ENCODE results near the gene GPR21.

The GPR21 gene

DNA sequence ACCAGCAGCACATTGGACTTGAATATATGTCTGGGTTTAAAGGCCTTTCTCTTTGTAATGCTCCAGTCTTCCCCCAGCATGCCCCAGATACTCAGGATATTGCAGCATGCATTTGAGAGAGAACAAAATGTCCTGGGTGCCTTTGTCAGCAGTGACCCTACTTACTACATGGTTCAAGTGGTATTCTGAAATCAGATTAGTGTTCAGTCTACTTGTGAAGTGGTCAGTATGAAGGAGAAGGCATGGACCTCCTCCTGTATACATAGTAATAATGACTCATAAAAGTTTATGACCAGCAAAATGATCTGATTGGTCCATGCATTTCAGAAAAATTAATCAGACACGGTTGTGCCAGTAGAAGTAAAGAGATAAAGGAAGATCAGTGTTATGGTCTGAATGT, 25.4 kb downstream of the GPR21 start:
- H3K9me2 ChIP-seq (replicated peaks; ENCODE audit: insufficient read depth, low read length) = no peaks in the 10 kb centered on the region
- H3K27ac ChIP-seq (ENCODE audit: low read depth, low read length) = no peak overlapping the region
- no peak overlapping the region for H2AFZ ChIP-seq (ENCODE audit: low read depth, low read length, severe bottlenecking)
- no peaks in the 10 kb centered on the region for H3K9me3 ChIP-seq (ENCODE audit: insufficient read depth, low read length)
- TF ChIP-seq EZH2phosphoT487 (conservative IDR thresholded peaks at IDR 0.05; ENCODE audit: low read length) = no peak
- TF ChIP-seq, protein P1, sequence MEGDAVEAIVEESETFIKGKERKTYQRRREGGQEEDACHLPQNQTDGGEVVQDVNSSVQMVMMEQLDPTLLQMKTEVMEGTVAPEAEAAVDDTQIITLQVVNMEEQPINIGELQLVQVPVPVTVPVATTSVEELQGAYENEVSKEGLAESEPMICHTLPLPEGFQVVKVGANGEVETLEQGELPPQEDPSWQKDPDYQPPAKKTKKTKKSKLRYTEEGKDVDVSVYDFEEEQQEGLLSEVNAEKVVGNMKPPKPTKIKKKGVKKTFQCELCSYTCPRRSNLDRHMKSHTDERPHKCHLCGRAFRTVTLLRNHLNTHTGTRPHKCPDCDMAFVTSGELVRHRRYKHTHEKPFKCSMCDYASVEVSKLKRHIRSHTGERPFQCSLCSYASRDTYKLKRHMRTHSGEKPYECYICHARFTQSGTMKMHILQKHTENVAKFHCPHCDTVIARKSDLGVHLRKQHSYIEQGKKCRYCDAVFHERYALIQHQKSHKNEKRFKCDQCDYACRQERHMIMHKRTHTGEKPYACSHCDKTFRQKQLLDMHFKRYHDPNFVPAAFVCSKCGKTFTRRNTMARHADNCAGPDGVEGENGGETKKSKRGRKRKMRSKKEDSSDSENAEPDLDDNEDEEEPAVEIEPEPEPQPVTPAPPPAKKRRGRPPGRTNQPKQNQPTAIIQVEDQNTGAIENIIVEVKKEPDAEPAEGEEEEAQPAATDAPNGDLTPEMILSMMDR (IDR thresholded peaks at IDR 0.05; ENCODE audit: insufficient read depth, low read length, poor library complexity, severe bottlenecking) = no peak
- no peaks in the 10 kb centered on the region for H3K27me3 ChIP-seq (ENCODE audit: low read length)
- no peaks in the 10 kb centered on the region for H4K20me1 ChIP-seq (ENCODE audit: low read depth, low read length)
- H3K36me3 ChIP-seq (ENCODE audit: low read length) = 0 out of 2 replicates have a peak, but pooled peaks cover 3% of the 10 kb centered on the region
- H3K4me2 ChIP-seq (ENCODE audit: low read depth, low read length, poor library complexity, severe bottlenecking) = no peak overlapping the region
- no peak overlapping the region for H3K9ac ChIP-seq (ENCODE audit: low read length)
- H3K79me2 ChIP-seq (ENCODE audit: insufficient read depth, low read length) = no peaks in the 10 kb centered on the region
- no peak overlapping the region for H3K4me3 ChIP-seq (ENCODE audit: insufficient read depth, low read length, poor library complexity, severe bottlenecking)
- no peaks in the 10 kb centered on the region for H3F3A ChIP-seq (ENCODE audit: insufficient read depth)

DNA sequence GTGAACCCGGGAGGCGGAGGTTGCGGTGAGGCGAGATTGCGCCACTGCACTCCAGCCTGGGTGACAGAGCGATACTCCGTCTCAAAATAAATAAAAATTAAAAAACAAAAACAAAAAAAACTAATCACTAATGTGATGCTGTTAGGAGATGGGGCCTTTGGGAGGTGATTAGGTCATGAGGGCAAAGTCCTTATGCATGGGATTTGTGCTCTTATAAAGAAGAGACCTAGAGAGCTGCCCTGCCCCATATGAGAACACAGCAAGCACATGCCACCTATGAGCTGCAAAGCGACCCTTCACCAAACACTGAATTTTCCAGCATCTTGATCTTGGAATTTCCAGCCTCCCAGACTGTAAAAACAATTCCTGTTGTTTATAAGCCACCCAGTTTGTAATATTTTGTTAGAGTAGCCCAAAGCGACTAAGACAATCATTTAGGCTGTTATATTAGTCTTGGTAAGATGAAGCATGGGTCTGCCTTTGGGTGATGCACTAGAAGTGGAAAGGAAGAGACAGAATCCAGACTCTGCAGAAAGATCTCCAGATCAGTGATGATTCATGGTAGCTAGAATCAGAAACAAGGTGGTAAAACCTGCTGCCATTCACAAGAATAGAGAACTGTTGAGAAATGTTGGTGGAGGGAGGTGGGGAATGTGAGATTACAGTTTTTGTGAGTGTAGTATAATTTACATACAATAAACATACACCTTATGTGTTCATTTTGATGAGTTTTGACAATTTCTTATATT, 26.2 kb downstream of the GPR21 start:
- no peak overlapping the region for H3K27ac ChIP-seq (ENCODE audit: low read depth, low read length)

DNA sequence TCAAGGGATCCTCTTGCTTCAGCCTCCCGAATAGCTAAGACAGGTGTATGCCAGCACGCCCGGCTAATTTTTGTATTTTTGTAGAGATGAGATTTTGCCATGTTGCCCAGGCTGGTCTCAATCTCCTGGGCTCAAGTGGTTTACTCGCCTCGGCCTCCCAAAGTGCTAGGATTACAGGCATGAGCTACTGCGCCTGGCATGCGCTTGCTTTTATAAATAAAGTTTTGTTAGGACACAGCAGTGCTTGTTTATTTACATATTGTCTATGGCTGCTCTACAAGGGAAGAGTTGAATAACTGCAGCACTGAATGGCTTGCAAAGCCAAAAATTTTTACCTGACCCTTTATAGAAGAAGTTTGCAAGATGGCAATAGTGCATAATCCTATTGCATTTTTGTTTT, 27.7 kb downstream of the GPR21 start:
- Histone ChIP-seq H4K20me1 (ENCODE audit: low read depth, low read length) (no peaks in the 10 kb centered on the region), H3K9ac (ENCODE audit: low read length) (no peak overlapping the region), H3K27ac (ENCODE audit: low read depth, low read length) (no peak overlapping the region), H2AFZ (ENCODE audit: low read depth, low read length, severe bottlenecking) (no peak overlapping the region), H3K27me3 (ENCODE audit: low read length) (no peaks in the 10 kb centered on the region), H3K4me2 (ENCODE audit: low read depth, low read length, poor library complexity, severe bottlenecking) (no peak overlapping the region), H3K4me3 (ENCODE audit: insufficient read depth, low read length, poor library complexity, severe bottlenecking) (no peak overlapping the region), H3F3A (ENCODE audit: insufficient read depth) (no peaks in the 10 kb centered on the region), H3K79me2 (ENCODE audit: insufficient read depth, low read length) (no peaks in the 10 kb centered on the region), H3K9me2 (replicated peaks; ENCODE audit: insufficient read depth, low read length) (no peaks in the 10 kb centered on the region), H3K36me3 (ENCODE audit: low read length) (peaks cover 3% of the 10 kb centered on the region; the same call in 1 of the 2 replicates), H3K9me3 (ENCODE audit: insufficient read depth, low read length) (no peaks in the 10 kb centered on the region)
- TF ChIP-seq, protein P1 (IDR thresholded peaks at IDR 0.05; ENCODE audit: insufficient read depth, low read length, poor library complexity, severe bottlenecking) = no peak
- no peak for TF ChIP-seq EZH2phosphoT487 (conservative IDR thresholded peaks at IDR 0.05; ENCODE audit: low read length)

More for the DNA sequence above, 26.2 kb downstream of the GPR21 start:
- Histone ChIP-seq H2AFZ (ENCODE audit: low read depth, low read length, severe bottlenecking) (no peak overlapping the region), H3K4me2 (ENCODE audit: low read depth, low read length, poor library complexity, severe bottlenecking) (no peak overlapping the region), H3K9ac (ENCODE audit: low read length) (no peak overlapping the region), H3K4me3 (ENCODE audit: insufficient read depth, low read length, poor library complexity, severe bottlenecking) (no peak overlapping the region), H3K9me2 (replicated peaks; ENCODE audit: insufficient read depth, low read length) (no peaks in the 10 kb centered on the region), H3K27me3 (ENCODE audit: low read length) (no peaks in the 10 kb centered on the region), H3K79me2 (ENCODE audit: insufficient read depth, low read length) (no peaks in the 10 kb centered on the region), H3F3A (ENCODE audit: insufficient read depth) (no peaks in the 10 kb centered on the region), H3K36me3 (ENCODE audit: low read length) (0 out of 2 replicates have a peak, but pooled peaks cover 3% of the 10 kb centered on the region), H3K9me3 (ENCODE audit: insufficient read depth, low read length) (no peaks in the 10 kb centered on the region), H4K20me1 (ENCODE audit: low read depth, low read length) (no peaks in the 10 kb centered on the region)
- no peak for TF ChIP-seq EZH2phosphoT487 (conservative IDR thresholded peaks at IDR 0.05; ENCODE audit: low read length)
- TF ChIP-seq, protein P1 (IDR thresholded peaks at IDR 0.05; ENCODE audit: insufficient read depth, low read length, poor library complexity, severe bottlenecking) = no peak
